Activated naive CD8-positive, alpha-beta T cell treated with anti-CD3 and anti-CD28 coated beads, Interleukin-2, amount 50 U/mL, for 16 hours (primary cell): ENCODE measurements around the gene DNAJC27.

Experiments
- DNase-seq: peaks from one replicate; pipeline ENCODE4 v3.0.0-alpha.2; 2020; ENCODE audit warnings: low read depth, low spot score

Gene DNAJC27

GRCh38 chr2:24908461-24908901 is 63.3 kb downstream of the DNAJC27 start:
- DNase-seq = no peak

GRCh38 chr2:24907116-24907515 is 64.6 kb downstream of the DNAJC27 start:
- DNase-seq = no peak

GRCh38 chr2:24906466-24906865 is 65.3 kb downstream of the DNAJC27 start:
- no peak for DNase-seq

- DNase-seq = no peak
Observed at GRCh38 chr2:24903161-24904103, 68.3 kb downstream of the DNAJC27 start.

- DNase-seq = no peak
Observed at GRCh38 chr2:24899361-24899910, 72.3 kb downstream of the DNAJC27 start.

GRCh38 chr2:24898122-24899109 is 73.3 kb downstream of the DNAJC27 start:
- DNase-seq = no peak

GRCh38 chr2:24894750-24895149 is 77.0 kb downstream of the DNAJC27 start:
- no peak for DNase-seq

GRCh38 chr2:24893934-24894333 is 77.8 kb downstream of the DNAJC27 start:
- DNase-seq = no peak
